GM12872 (cell line): ENCODE measurements around the gene NCLN.

ENCODE experiments used
- TF ChIP-seq, protein P1 (sequence below): IDR thresholded peaks from 3 replicates; pipeline ENCODE4 v1.5.1; 2011; ENCODE audit warnings: low read depth, mild to moderate bottlenecking, low read length, moderate library complexity; ENCODE audit not compliant: insufficient read depth

The NCLN gene

DNA sequence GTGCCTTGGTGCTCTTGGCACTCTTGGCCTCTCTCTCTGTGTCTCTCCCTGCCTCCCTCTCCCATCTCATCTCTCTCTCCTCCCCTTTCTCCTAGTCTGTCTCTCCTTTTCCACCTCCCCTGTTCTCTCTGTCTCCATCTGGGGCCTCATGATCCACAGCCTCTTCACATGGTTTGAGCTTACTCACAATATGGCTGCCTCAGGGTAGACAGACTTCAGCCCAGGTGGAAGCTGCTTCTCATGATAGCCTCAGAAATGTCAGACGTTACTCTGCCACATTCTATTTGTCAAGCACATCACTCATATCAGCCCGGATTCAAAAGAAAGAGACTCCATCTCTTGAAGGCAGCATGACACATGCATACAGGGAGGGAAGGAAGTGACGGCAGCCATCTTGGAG, 25.5 kb upstream of the NCLN start:
- TF ChIP-seq, protein P1, sequence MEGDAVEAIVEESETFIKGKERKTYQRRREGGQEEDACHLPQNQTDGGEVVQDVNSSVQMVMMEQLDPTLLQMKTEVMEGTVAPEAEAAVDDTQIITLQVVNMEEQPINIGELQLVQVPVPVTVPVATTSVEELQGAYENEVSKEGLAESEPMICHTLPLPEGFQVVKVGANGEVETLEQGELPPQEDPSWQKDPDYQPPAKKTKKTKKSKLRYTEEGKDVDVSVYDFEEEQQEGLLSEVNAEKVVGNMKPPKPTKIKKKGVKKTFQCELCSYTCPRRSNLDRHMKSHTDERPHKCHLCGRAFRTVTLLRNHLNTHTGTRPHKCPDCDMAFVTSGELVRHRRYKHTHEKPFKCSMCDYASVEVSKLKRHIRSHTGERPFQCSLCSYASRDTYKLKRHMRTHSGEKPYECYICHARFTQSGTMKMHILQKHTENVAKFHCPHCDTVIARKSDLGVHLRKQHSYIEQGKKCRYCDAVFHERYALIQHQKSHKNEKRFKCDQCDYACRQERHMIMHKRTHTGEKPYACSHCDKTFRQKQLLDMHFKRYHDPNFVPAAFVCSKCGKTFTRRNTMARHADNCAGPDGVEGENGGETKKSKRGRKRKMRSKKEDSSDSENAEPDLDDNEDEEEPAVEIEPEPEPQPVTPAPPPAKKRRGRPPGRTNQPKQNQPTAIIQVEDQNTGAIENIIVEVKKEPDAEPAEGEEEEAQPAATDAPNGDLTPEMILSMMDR: no peak

GRCh38 chr19:3161453-3161852, 24.3 kb upstream of the NCLN start:
- TF ChIP-seq, protein P1: no peak

DNA sequence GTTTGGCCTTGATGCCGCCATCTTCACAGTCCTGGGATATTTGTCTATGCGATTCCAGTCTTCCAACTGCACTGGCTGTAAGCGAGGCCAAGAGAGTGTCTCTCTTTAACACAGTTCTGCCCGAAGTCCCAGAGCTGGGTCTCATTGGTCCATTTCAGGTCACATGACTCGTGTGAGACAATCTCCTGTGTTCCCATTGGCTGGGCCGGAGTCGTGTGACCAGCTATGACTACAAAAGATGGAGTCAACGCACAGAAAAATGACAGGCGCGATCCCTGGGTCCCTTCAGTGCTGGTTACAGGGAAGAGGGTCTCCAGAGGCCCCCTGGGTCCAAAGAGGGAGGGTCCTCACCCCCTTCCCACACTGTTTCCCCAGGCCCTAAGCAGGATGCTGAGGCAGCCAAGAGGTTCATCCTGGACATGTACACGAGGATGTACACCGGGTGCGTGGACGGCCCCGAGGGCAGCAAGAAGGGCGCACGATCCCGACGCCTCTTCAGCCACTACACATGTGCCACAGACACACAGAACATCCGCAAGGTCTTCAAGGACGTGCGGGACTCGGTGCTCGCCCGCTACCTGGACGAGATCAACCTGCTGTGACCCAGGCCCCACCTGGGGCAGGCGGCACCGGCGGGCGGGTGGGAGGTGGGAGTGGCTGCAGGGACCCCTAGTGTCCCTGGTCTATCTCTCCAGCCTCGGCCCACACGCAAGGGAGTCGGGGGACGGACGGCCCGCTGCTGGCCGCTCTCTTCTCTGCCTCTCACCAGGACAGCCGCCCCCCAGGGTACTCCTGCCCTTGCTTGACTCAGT, 23.1 kb upstream of the NCLN start:
- TF ChIP-seq, protein P1: no peak

DNA sequence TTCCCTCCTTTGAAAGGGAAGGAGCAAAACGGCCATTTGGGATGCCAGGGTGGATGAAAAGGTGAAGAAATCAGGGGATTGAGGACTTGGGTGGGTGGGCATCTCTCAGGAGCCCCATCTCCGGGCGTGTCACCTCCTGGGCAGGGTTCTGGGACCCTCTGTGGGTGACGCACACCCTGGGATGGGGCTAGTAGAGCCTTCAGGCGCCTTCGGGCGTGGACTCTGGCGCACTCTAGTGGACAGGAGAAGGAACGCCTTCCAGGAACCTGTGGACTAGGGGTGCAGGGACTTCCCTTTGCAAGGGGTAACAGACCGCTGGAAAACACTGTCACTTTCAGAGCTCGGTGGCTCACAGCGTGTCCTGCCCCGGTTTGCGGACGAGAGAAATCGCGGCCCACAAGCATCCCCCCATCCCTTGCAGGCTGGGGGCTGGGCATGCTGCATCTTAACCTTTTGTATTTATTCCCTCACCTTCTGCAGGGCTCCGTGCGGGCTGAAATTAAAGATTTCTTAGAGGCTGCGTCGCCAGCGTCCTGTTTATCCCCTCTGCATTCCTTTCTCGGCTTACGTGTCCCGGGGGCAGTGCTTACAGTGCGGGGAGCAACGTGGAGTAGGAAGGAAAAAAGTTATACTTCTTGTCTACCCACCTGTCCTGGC, 22.4 kb upstream of the NCLN start:
- TF ChIP-seq, protein P1: peak; percentile 100

- TF ChIP-seq, protein P1: no peak
Observed at GRCh38 chr19:3163943-3164342, 21.8 kb upstream of the NCLN start.

DNA sequence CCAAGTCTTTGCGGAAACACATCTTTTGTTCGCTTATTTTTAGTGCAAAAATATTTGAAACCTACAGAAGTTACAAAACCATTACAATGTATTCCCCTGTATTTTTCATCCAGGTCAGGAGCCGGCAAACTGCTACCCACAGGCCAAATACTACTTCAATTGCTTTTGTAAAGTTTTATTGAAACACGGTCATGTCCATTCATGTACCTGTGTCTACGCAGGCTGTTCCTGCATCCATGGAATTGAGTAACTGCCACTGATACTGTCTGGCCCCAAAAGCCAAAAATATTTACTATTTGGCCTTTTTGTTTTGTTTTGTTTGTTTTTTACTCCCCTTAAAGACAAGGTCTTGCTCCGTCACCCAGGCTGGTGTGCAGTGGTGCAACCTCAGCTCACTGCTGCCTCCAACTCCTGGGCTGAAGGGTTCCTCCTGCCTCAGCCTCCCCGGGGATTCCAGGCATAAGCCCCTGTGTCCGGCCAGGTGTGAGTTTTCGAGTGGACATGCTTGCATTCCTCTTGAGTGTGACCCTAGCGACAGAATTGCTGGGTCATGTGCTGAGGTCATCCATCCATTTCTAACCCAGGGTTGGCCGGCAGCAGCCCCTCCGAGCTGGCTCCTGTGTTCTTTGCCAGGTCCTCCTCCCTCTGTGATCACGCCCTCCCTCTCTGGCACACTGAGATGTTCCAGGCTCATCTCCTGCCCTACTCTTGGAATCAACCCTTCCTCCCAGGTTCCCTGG, 18.0 kb upstream of the NCLN start:
- TF ChIP-seq, protein P1: no peak
